Peyer's patch (tissue), 4 donors: ENCODE measurements around the gene GLRX2. TPM values are rescaled to one million over a fixed set of nuclear protein-coding genes. Genes with fewer than 3 reads are reported as not detected.
A peak's percentile ranks its signal among the peaks of the same experiment; 100 is the strongest.

Experiments
- DNase-seq, 3 donors: peaks; one replicate each; pipeline ENCODE4 v3.0.0-alpha.2; 2017 to 2019
- H3K27ac ChIP-seq, 4 donors: fragments of 200-600 bp; sonication (generic); one replicate each; pipeline ENCODE4 v1.5.1; 2016 to 2019
- H3K27me3 ChIP-seq, 2 donors: fragments of 200-600 bp; sonication (generic); one replicate each; pipeline ENCODE4 v1.5.1; 2019
- H3K36me3 ChIP-seq, 3 donors: fragments of 200-600 bp; sonication (generic); one replicate each; pipeline ENCODE4 v1.5.1; 2016 to 2019
- H3K4me1 ChIP-seq, 4 donors: fragments of 200-600 bp; sonication (generic); one replicate each; pipeline ENCODE4 v1.5.1; 2016 to 2019
- H3K4me3 ChIP-seq, 4 donors: fragments of 200-600 bp; sonication (generic); 1 replicate in 3 of 4; 2 replicates in 1 of 4; pipeline ENCODE4 v1.5.1; 2016 to 2019; ENCODE audit warnings: mild to moderate bottlenecking in 1 of 4
- H3K9me3 ChIP-seq, 4 donors: fragments of 200-600 bp; sonication (generic); one replicate each; pipeline ENCODE4 v1.5.1; 2016 to 2019; ENCODE audit warnings: mild to moderate bottlenecking in 1 of 4
- CTCF ChIP-seq, 6 experiments: fragments of 450-650 bp in 4 of 6; fragments of 200-600 bp in 2 of 6; sonication (generic) in 1 of 6; IDR thresholded peaks; one replicate each; pipeline ENCODE4 v1.5.1; 2017 to 2019; ENCODE audit warnings: antibody characterized with exemption in 6 of 6, mild to moderate bottlenecking in 3 of 6, moderate library complexity in 1 of 6
- POLR2A ChIP-seq, 2 donors: fragments of 450-650 bp; IDR thresholded peaks; one replicate each; pipeline ENCODE4 v1.5.1; 2017; ENCODE audit warnings: antibody characterized with exemption in 2 of 2, mild to moderate bottlenecking in 2 of 2, moderate library complexity in 2 of 2
- total RNA-seq, 4 donors: library from RNA; depleted of rRNA; stranded (reverse); fragments of >200 nt; gene quantifications; one replicate each; pipeline ENCODE4 v1.1.0, GENCODE V29; 2016

The GLRX2 gene
- total RNA-seq, 4 donors from 2014 or later = 3.3 to 12.4 (median 7.5) TPM

GRCh38 chr1:193110864-193111263, 5.7 kb upstream of the GLRX2 start:
- TF ChIP-seq POLR2A (IDR thresholded peaks at IDR 0.05) = no peak
- no peak for TF ChIP-seq CTCF (IDR thresholded peaks at IDR 0.05)
- no peaks in the 10 kb centered on the region for H3K9me3 ChIP-seq
- no peak overlapping the region for H3K27ac ChIP-seq
- H3K4me3 ChIP-seq = no peak overlapping the region
- no peaks in the 10 kb centered on the region for H3K36me3 ChIP-seq
- no peaks in the 10 kb centered on the region for H3K4me1 ChIP-seq
- no peaks in the 10 kb centered on the region for H3K27me3 ChIP-seq
- DNase-seq = no peak

GRCh38 chr1:193110246-193110645, 5.0 kb upstream of the GLRX2 start:
- Histone ChIP-seq H3K36me3 (no peaks in the 10 kb centered on the region), H3K4me3 (no peak overlapping the region), H3K9me3 (no peaks in the 10 kb centered on the region), H3K4me1 (no peaks in the 10 kb centered on the region), H3K27me3 (no peaks in the 10 kb centered on the region), H3K27ac (no peak overlapping the region)
- DNase-seq = no peak
- TF ChIP-seq POLR2A (IDR thresholded peaks at IDR 0.05) = no peak
- TF ChIP-seq CTCF (IDR thresholded peaks at IDR 0.05) = no peak

GRCh38 chr1:193109619-193110018, 4.4 kb upstream of the GLRX2 start:
- DNase-seq = no peak
- no peak overlapping the region for H3K4me3 ChIP-seq
- no peak for TF ChIP-seq CTCF (IDR thresholded peaks at IDR 0.05)
- TF ChIP-seq POLR2A (IDR thresholded peaks at IDR 0.05) = no peak

GRCh38 chr1:193108471-193108870, 3.3 kb upstream of the GLRX2 start:
- Histone ChIP-seq H3K9me3 (no peaks in the 10 kb centered on the region), H3K27ac (no peak overlapping the region), H3K36me3 (no peaks in the 10 kb centered on the region), H3K4me3 (no peak overlapping the region), H3K27me3 (no peaks in the 10 kb centered on the region), H3K4me1 (peaks cover 0 to 7% (median 3%) of the 10 kb centered on the region in 4 donors)
- no peak for DNase-seq
- TF ChIP-seq CTCF (IDR thresholded peaks at IDR 0.05) = no peak
- no peak for TF ChIP-seq POLR2A (IDR thresholded peaks at IDR 0.05)

More at GRCh38 chr1:193109619-193110018, 4.4 kb upstream of the GLRX2 start:
- Histone ChIP-seq H3K36me3 (no peaks in the 10 kb centered on the region), H3K27ac (no peak overlapping the region), H3K9me3 (no peaks in the 10 kb centered on the region), H3K27me3 (no peaks in the 10 kb centered on the region), H3K4me1 (no peaks in the 10 kb centered on the region)

GRCh38 chr1:193105821-193106177, 585 bp upstream of the GLRX2 start:
- no peaks in the 10 kb centered on the region for H3K36me3 ChIP-seq
- DNase-seq = no peak

More at GRCh38 chr1:193105821-193106177, 585 bp upstream of the GLRX2 start:
- peak overlapping the region; percentile 79 to 96 (median 91) for H3K27ac ChIP-seq
- TF ChIP-seq CTCF (IDR thresholded peaks at IDR 0.05) (no peak), POLR2A (IDR thresholded peaks at IDR 0.05) (no peak)
- H3K4me3 ChIP-seq = peak overlapping the region; percentile 71 to 97 (median 83)
- no peaks in the 10 kb centered on the region for H3K9me3 ChIP-seq
- no peaks in the 10 kb centered on the region for H3K27me3 ChIP-seq
- H3K4me1 ChIP-seq = peaks cover 0 to 9% (median 4%) of the 10 kb centered on the region in 4 donors
